Erythroblast (primary cell): ENCODE measurements around the gene GEMIN8.

Experiments used
- GATA1 ChIP-seq: IDR thresholded peaks from 2 replicates; pipeline ENCODE4 v1.6.1; 2011; ENCODE audit warnings: low read depth, mild to moderate bottlenecking, control low read depth, low read length, moderate library complexity
- POLR2A ChIP-seq: IDR thresholded peaks from 2 replicates; pipeline ENCODE4 v1.6.1; 2011; ENCODE audit warnings: mild to moderate bottlenecking, low read length

DNA sequence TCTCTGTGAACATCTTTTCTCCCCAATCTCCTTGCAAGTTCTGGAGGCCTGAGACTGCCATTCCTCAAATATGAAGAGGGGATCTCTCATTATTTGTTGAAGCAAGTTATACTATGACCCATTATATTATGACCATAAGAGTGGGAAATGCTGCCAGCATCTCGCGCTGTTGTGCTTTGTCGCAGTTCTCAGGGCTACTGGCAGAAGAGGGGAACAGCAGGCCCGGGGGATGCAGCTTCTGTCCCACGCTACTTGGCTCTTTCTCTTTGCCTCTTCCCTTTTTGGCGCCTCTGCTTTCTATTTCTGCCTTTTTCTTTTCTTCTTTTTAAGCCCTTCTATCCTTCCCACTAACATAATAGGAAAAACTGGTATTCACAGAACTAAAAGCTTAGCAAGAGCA, 64.2 kb downstream of the GEMIN8 start:
- TF ChIP-seq POLR2A (no peak), GATA1 (no peak)
